GM21786 (cell line): ENCODE results near the gene ARHGEF37.
"Not testable (repeated sequence)": the region's sequence is repeated elsewhere in the genome, so short reads cannot be mapped to it uniquely, and the experiment has no call there.

Experiments used
- ATAC-seq: cut with Tn5 transposase; IDR thresholded peaks from one replicate; pipeline ENCODE4 v1.9.1; 2021; ENCODE audit not compliant: unreplicated experiment

Gene ARHGEF37

DNA sequence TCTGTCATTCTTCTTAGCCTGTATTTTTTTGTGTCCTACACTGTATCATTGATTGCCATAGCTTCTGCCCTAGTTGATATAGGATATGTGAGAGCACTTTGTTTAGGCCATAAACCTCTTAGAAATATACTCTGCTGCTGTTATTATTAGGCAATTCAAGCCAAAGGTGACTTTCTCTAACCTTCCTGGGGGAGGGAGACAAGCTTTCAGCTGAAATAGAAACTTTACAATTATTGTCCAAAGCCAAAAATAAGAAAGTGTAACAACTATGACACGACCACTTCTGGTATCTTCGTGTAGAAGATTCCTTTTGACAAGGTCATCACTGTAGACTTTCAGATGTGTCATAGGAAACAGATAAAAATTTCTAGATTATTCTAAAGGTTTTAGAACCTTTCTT lies 17.8 kb upstream of the ARHGEF37 start:
- no peak for ATAC-seq

GRCh38 chr5:149564542-149565140 lies 16.7 kb upstream of the ARHGEF37 start:
- ATAC-seq = peak; percentile 78

DNA sequence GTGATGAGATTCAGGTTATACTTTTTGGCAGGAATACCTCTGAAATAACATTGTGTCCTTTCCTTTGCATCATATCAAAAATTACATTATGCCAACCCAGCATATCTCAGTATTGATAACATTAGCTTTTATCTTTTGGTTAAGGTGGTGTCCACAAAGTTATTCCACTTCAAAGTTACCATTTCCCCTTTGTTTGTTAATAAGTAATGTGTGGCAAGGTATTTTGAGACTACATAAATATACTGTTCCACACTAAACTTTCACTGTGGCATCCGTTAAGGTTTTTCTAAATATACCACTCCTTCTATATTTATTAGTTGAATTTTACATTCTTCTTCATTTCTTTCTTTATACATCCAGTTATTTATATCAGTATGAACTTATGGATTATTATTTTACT lies 14.1 kb upstream of the ARHGEF37 start:
- ATAC-seq = peak; percentile 50

- ATAC-seq = no peak
These were observed 9.1 kb upstream of the ARHGEF37 start for GRCh38 chr5:149572170-149572569.

DNA sequence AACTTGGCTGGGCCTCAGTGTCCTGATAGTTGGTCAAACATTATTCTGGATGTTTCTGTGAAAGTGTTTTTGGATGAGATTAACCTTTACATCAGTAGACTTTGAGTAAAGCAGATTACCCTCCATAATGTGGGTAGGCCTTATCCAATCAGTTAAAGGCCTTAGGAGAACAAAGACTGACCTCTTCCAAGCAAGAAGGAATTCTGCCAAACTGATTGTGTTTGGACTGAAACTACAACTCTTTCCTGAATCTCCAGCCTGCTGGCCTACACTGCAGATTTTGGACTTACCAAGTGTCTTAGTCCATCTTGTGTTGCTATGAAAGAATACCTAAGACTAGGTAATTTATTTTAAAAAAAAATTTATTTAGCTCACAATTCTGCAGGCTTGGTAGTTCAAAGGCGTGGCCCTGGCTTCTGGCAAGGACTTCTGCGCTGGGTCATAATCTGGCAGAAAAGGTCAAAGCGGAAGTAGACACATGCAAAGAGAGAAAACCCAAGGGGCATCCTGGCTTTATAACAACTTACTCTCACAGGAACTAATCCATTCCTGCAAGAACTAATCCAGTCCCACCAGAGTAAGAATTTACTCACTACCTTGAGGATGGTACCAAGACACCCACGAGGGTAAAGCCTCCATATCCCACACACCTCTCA lies 8.6 kb upstream of the ARHGEF37 start:
- ATAC-seq = no peak

DNA sequence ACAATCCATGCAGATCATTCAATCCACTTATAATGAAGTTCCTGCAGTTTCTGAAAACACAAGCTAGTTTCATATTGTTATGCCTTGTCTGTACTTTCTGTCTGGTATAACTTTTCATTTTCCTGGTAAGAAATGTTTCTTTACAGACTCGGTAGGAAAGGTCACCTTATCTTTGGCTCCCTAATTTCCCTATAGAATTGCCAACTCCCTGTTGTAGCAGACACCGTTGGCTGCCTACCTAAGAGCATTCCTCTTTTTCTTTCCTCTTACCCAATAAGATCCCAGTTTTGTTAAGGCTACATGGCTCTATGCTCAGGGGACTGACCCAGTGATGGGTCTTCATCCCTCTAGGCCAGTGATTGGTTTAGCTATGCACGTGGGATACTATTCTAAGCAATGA lies 6.2 kb upstream of the ARHGEF37 start:
- ATAC-seq = no peak

DNA sequence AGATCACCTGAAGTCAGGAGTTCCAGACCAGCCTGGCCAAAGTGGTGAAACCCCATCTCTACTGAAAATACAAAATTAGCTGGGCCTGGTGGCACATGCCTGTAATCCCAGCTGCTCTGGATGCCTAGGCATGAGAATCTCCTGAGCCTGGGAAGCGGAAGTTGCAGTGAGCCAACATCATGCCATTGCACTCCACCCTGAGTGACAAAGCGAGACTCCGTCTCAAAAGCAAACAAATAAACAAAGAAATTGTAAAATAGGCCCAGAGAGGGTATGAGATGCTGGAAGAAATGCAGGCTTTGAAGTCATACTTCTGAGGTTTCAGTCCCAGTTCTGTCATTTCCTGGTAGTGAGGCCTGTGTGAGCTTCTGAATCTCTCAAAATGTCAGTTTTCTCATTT lies 5.3 kb upstream of the ARHGEF37 start:
- peak; percentile 61 for ATAC-seq

GRCh38 chr5:149578896-149579295 lies 2.4 kb upstream of the ARHGEF37 start:
- no peak for ATAC-seq

DNA sequence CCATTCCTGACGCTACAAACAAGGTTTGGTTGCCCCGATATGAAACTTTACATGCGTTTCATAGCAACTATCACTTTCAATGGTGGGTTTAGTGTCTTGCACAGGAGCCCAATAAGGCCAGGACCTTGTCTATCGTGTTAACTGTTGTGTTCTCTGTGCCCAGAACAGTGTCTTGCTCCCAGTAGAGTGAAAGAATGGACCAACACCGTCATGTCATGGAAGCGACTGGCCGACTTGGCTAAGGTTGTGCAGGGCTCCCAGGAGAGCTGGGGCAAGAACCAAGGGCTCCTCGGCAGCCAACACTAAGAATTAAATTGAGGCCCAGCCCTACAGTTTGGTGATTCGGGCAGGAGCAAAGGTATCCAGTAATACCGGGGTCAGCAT lies 498 bp upstream of the ARHGEF37 start:
- no peak for ATAC-seq

GRCh38 chr5:149581931-149582768 lies 852 bp downstream of the ARHGEF37 start:
- no peak for ATAC-seq

DNA sequence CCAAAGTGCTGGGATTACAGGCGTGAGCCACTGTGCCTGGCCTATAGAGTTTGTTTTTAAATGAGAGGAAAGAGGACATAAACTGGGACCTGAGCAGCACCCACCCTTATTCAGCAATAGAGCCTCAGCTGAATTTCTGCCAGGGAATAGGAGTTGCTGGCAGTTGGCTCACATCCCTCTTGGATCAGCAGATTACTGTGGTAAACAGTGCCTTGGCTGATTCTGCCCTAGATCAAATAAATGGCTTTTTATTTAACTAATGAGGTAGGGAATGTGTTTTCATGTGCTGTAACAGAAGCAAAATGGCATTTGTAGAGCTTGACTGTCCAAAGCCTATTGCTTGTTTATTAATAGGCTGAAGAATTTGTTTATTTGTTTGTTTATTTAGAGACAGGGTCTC lies 2.1 kb downstream of the ARHGEF37 start:
- no peak for ATAC-seq

DNA sequence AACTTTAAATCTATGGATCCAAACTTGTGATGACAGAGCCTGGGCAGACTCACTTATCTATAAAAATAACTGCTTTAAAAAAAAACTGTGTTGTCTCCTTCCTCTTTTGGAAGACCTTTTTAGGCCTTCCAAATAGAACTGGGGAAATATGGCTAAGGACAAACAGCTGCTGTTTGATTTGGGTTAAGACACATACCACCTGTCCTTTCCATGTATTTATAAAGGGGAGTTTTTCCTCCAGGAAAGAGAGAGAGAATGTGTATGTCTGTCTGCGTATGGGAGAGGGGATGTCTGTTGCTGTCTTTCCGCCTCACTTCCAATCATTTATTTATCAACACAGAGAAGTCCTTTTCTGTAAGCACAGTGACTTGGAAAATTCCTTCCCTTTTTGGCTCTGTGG lies 2.8 kb downstream of the ARHGEF37 start:
- ATAC-seq = no peak

- ATAC-seq = no peak
These were observed 4.6 kb downstream of the ARHGEF37 start for GRCh38 chr5:149585910-149586309.

DNA sequence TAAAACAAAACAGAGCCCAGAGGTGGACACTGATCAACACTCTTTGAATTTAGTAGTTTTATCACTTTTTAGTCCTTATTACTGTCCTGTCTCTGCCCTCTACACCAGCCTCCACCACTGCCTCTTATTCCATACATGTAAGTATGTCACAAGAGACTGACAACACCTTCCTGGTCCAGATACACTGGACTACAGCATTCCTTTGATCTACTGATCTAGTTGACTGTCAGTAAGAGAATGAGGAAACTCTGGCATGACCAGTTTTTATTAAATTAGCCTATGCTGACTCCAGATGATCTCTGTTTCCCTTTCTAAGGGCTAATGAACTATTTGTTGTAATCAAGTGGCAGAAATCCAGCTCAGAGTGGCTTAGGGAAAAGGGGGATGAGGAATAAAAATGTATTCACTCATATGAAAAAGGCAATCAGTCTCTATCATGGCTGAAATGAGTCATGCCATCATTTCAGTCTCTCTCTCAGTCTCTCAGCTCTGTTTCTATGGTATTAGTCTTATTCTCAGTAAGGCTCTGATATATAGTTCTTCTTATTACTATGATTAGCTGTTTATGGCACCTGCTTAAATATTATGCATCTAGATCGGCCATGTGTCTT lies 5.5 kb downstream of the ARHGEF37 start:
- ATAC-seq = no peak

GRCh38 chr5:149588936-149589335 lies 7.6 kb downstream of the ARHGEF37 start:
- no peak for ATAC-seq

GRCh38 chr5:149593370-149593769 lies 12.1 kb downstream of the ARHGEF37 start:
- ATAC-seq = no peak

- ATAC-seq = no peak
These were observed 13.1 kb downstream of the ARHGEF37 start for GRCh38 chr5:149594206-149594895.

- not testable (repeated sequence) for ATAC-seq
These were observed 13.8 kb downstream of the ARHGEF37 start for GRCh38 chr5:149595105-149595504.

DNA sequence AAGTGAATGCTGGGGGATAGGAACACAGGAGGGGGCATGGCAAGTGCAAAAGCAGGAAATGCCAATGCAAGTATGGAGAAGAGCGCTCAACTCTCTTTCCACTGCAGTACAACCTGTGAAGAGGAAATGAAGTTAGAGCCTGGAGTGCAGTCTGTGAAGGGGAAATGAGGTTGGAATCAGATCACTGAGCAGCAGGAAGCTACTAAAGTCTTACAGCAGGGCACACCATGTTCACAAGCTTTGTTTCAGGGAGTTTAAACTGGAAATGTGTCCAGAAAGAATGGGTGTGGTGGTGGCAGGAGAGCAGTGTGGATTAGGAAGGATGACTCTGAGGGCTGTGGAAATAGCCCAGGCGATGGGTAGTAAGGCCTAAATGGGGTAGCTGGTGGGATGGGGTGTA lies 15.4 kb downstream of the ARHGEF37 start:
- no peak for ATAC-seq

- ATAC-seq = no peak
These were observed 16.3 kb downstream of the ARHGEF37 start for GRCh38 chr5:149597618-149598017.

- ATAC-seq = not testable (repeated sequence)
These were observed 16.9 kb downstream of the ARHGEF37 start for GRCh38 chr5:149598234-149598633.
